Heart right ventricle (tissue), 16 donors: ENCODE data around the gene KLK12. TPM values are rescaled to one million over a fixed set of nuclear protein-coding genes. Genes with fewer than 3 reads are reported as not detected.

Source experiments
- ATAC-seq, 8 donors: fragments of 200-7000 bp; cut with Tn5 transposase; one replicate each; pipeline ENCODE4 v1.9.1; 2020; ENCODE audit warnings: mild to moderate bottlenecking in 8 of 8, moderate library complexity in 8 of 8, moderate number of reproducible peaks in 1 of 8
- DNase-seq, 2 donors: peaks; one replicate each; pipeline ENCODE4 v3.0.0-alpha.2; 2020
- H3K27ac ChIP-seq, 10 donors: fragments of 200-600 bp; sonication (generic) in 2 of 10; one replicate each; pipeline versions ENCODE4 v1.5.0 to v1.8.0; 2020 to 2022; ENCODE audit warnings: mild to moderate bottlenecking in 3 of 10
- H3K27me3 ChIP-seq, 7 donors: fragments of 200-600 bp; one replicate each; pipeline ENCODE4 v1.8.0; 2021 to 2022; ENCODE audit warnings: mild to moderate bottlenecking in 2 of 7
- H3K36me3 ChIP-seq, 9 donors: fragments of 200-600 bp; sonication (generic) in 1 of 9; one replicate each; pipeline versions ENCODE4 v1.5.0 to v1.8.0; 2020 to 2022; ENCODE audit warnings: mild to moderate bottlenecking in 2 of 9
- H3K4me1 ChIP-seq, 9 donors: fragments of 200-600 bp; sonication (generic) in 1 of 9; one replicate each; pipeline versions ENCODE4 v1.5.0 to v1.8.0; 2020 to 2022; ENCODE audit warnings: mild to moderate bottlenecking in 4 of 9
- H3K4me3 ChIP-seq, 10 donors: fragments of 200-600 bp; sonication (generic) in 2 of 10; one replicate each; pipeline versions ENCODE4 v1.5.0 to v1.8.0; 2020 to 2022; ENCODE audit warnings: mild to moderate bottlenecking in 7 of 10, moderate library complexity in 2 of 10
- H3K9me3 ChIP-seq, 11 donors: fragments of 200-600 bp in 10 of 11; sonication (generic) in 2 of 11; one replicate each; pipeline versions ENCODE4 v1.5.0 to v1.8.0; 2013 to 2022; ENCODE audit warnings: mild to moderate bottlenecking in 2 of 11, control low read depth in 1 of 11, moderate library complexity in 1 of 11
- WGBS, 2 donors: extraction: QIAGEN DNeasy Blood & Tissue Kit; methylation state at CpG; one replicate each; pipeline ENCODE4 v1.1.7; 2013; ENCODE audit warnings: inconsistent platforms in 1 of 2; 5-methylcytosine and 5-hydroxymethylcytosine counted together
- intact Hi-C, 10 donors: fragments of 100-400 bp; cut with DNase I; formaldehyde crosslinking; loops; one replicate each; pipeline versions ENCODE4 v1.11.1 to v1.14.2; 2022
- polyA plus RNA-seq, 2 donors: library from polyadenylated mRNA; stranded (reverse); fragments of 200-250 nt; gene quantifications; one replicate each; pipeline ENCODE4 v1.2.3, GENCODE V29; 2013
- total RNA-seq, 10 donors: library from RNA; stranded (reverse); fragmentation: NEBNext Ultra II Directional in 3 of 10; extraction: Animal tissue kit (Norgen Biotek cat#: 25700) in 3 of 10; gene quantifications; one replicate each; pipeline versions ENCODE4 v1.2.1 to v1.2.4, GENCODE V29; 2021 to 2023
- TF ChIP-seq, protein P1 (sequence below), 9 donors: fragments of 200-600 bp; sonication (generic) in 2 of 9; IDR thresholded peaks; one replicate each; pipeline versions ENCODE4 v1.5.0 to v1.8.0; 2021 to 2022; ENCODE audit warnings: antibody characterized with exemption in 9 of 9, mild to moderate bottlenecking in 5 of 9, moderate library complexity in 1 of 9
- donor health status: Arrhythmogenic right ventricular cardiomyopathy.
- donor health status: ischemic (EF 13 %, LVEDD 7.1; RV severe dilation, severe dysfunction).
- donor health status: healthy with polysubstance abuse.
- donor health status: DM: no; HTN: yes; CAD: no.
- donor health status: DM: no; HTN: no; CAD: no.
- donor health status: ischemic (EF 25% LVEDD 6.9; RV normal size, moderate dysfunction).
- donor health status: ischemic (EF 25% LVEDD 5.7; RV mildly dilated, moderate dysfunction).
- donor health status: healthy.
- donor health status: DM: yes; HTN: yes; CAD: no.
- donor health status: Ischemic cardiomyopathy.
- donor health status: ischemic (EF 35%, LVEDD 5.7; RV mildly dilated, moderate dysfunction).
- donor health status: nonischemic (EF 11% LVEDD 7.7; RV severe dilation, severe dysfunction).
- donor health status: DM: yes; HTN: yes; CAD: no.
- donor health status: PGD.
- donor health status: ischemic (EF 29% LVEDD 5.4; RV normal size, mild dysfunction).
- donor health status: nonischemic (EF 23%, LVEDD 6.1; RV moderate dilation, normal function).

Gene KLK12
- total and polyA plus RNA-seq, 12 donors, result not detected

DNA sequence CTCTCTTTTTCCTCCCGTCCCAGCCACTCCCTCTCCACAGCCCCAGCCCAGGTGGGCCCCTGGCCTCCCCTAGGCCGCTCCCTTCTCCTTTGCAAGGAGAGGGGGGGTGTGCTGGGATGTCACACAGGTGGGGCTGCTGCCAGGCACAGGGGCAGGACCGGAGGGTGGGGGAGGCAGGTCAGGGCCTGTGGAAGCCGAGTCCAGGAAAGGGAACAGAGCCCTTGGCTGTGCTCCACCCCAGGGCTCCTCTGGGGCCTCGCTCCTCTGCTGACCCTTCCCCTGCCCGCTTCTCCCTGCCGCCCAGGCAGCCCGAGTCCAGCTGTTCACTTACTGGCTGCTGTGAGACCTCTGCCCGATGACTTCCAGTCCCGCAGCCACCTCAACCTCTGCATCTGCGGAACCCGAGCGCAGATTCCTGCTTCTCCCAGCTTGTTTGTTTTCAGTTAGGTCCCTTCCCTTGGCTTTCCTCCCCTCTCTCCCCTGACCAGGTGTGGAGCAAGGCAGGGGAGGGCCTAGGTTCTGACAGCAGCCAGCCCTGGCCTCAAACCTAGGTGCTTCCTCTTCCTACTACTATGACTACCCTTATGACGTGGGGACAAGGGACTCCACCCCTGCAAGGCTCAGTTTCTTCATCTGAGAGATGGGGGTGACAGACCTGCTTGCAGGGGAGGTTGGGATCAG lies 7.5 kb downstream of the KLK12 start:
- Histone ChIP-seq H3K27ac (no peak overlapping the region), H3K27me3 (peaks cover 0 to 86% (median 43%) of the 10 kb centered on the region in 7 donors), H3K4me3 (peak overlapping the region in 2 of 10 donors; percentile 38 to 41), H3K4me1 (peaks cover 0 to 16% (median 0%) of the 10 kb centered on the region in 9 donors), H3K36me3 (no peaks in the 10 kb centered on the region), H3K9me3 (no peaks in the 10 kb centered on the region)
- intact Hi-C loops, result loop anchor here in 3 of 10 donors (5.0 to 10.0 kb wide), 4 partner anchors 55 to 148 kb away; partner anchors contain the start of gene KLK14 (in 1 of the 3)
- TF ChIP-seq, protein P1, sequence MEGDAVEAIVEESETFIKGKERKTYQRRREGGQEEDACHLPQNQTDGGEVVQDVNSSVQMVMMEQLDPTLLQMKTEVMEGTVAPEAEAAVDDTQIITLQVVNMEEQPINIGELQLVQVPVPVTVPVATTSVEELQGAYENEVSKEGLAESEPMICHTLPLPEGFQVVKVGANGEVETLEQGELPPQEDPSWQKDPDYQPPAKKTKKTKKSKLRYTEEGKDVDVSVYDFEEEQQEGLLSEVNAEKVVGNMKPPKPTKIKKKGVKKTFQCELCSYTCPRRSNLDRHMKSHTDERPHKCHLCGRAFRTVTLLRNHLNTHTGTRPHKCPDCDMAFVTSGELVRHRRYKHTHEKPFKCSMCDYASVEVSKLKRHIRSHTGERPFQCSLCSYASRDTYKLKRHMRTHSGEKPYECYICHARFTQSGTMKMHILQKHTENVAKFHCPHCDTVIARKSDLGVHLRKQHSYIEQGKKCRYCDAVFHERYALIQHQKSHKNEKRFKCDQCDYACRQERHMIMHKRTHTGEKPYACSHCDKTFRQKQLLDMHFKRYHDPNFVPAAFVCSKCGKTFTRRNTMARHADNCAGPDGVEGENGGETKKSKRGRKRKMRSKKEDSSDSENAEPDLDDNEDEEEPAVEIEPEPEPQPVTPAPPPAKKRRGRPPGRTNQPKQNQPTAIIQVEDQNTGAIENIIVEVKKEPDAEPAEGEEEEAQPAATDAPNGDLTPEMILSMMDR (IDR thresholded peaks at IDR 0.05), result no peak
- no peak for ATAC-seq
- WGBS, 2 donors, result 41 to 42% methylated on average over 14 of the region's 14 CpGs
- DNase-seq, result no peak

DNA sequence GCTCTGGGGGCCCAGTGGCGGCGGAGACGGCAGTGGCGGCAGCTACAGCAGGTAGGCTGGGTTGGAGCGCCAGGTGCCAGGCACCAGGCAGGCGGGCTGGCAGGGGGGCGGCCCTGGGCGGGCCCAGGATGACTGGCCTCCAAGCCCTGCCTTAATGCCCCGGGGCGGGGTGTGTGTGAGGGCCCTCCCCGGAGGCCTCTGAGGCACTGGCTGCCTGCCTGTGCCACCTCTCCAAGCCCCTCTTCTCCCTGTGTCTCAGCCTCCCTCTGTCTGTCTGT lies 8.3 kb downstream of the KLK12 start, which contains the start of gene KLK11:
Gene KLK11, minus strand, starts transcription at position 63 of the 278 bp plus-strand sequence. CDS start 985 bp downstream, outside the sequence.
- intact Hi-C loops, result loop anchor here in 3 of 10 donors (5.0 to 10.0 kb wide), 4 partner anchors 56 to 148 kb away; partner anchors contain the start of gene KLK14 (in 1 of the 3)
- TF ChIP-seq, protein P1 (IDR thresholded peaks at IDR 0.05), result no peak
- ATAC-seq (peak in 2 of 8 donors; percentile 32 to 41), DNase-seq (no peak)
- H3K4me1 ChIP-seq, result peaks cover 0 to 16% (median 0%) of the 10 kb centered on the region in 9 donors
- H3K4me3 ChIP-seq, result peak within 1 kb of the TSS in 6 of 10 donors; percentile 7 to 41 (median 13)
- 73 to 79% methylated on average over 7 to 11 of the region's 11 CpGs for WGBS, 2 donors
- H3K27ac ChIP-seq, result peak within 1 kb of the TSS in 3 of 10 donors; percentile 23 to 44 (median 42)
- H3K27me3 ChIP-seq, result peaks cover 0 to 80% (median 43%) of the 10 kb centered on the region in 7 donors
- no peaks in the 10 kb centered on the region for H3K36me3 ChIP-seq
- H3K9me3 ChIP-seq, result no peaks in the 10 kb centered on the region

DNA sequence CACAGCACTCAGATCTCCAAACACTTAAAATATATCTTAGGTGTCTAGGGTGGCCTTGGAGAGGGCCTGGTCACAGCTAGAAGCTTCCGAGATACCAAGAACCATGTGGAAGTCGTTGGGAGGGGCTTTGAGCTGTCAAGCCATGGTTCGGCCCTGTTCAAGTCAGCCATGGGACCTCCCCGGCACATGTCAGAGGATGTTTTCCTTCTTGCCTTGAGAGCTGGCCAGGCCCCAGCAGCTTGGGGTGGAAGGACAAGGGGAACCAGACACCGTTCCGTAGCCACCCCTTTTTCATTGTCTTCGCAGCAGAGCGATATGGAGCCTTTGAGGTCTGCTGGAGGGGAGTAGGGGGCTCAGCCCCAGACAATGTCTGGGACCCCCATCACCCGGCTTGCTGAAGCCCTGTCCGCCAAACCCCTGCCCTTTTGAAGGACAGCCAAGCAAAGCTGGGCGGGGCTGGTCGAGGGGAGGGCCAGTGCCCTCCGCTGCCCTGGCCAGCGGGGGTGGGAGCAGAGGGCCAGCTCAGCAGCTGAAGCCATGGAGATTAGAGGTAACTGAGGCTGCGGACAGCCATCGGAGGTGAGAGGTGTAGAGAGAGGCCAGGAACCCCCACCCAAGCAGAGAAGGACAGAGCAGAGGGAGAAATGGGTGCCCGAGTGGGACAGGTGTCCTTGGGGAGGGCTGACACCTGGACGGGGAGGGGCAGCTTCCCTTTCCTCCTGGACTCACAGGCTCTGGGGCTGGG lies 8.8 kb downstream of the KLK12 start:
- TF ChIP-seq, protein P1 (IDR thresholded peaks at IDR 0.05), result no peak
- 40 to 49% methylated on average over 18 of the region's 18 CpGs for WGBS, 2 donors
- Histone ChIP-seq H3K27ac (peak overlapping the region in 3 of 10 donors; percentile 23 to 44 (median 42)), H3K4me3 (peak overlapping the region in 6 of 10 donors; percentile 7 to 41 (median 13)), H3K27me3 (peaks cover 0 to 79% (median 43%) of the 10 kb centered on the region in 7 donors), H3K9me3 (no peaks in the 10 kb centered on the region), H3K4me1 (peaks cover 0 to 16% (median 0%) of the 10 kb centered on the region in 9 donors), H3K36me3 (no peaks in the 10 kb centered on the region)
- no peak for DNase-seq
- peak in 7 of 8 donors; percentile 14 to 63 (median 31) for ATAC-seq
- intact Hi-C loops, result loop anchor here in 3 of 10 donors (5.0 to 10.0 kb wide), 4 partner anchors 56 to 149 kb away; partner anchors contain the start of gene KLK14 (in 1 of the 3)

DNA sequence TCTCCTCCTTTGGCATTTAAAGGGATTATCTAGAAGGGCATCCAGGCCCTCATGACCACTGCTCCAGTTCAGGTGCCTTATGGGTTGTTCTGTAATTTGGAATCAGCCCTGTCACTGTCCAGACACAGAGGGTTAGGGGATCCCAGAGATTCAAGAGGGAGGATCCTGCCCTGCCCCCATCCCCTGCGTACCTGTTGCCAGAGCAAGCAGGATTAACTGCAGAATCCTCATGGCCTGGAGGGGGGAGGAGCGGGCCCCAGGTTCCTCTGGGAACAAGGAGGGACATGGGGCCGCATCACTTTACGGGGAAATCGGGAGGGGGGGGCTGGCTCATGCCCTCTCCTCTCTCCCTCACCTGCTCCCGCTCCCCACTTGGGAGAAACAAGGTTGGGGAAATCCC lies 9.4 kb downstream of the KLK12 start:
- Histone ChIP-seq H3K27me3 (peaks cover 0 to 74% (median 44%) of the 10 kb centered on the region in 7 donors), H3K36me3 (no peaks in the 10 kb centered on the region), H3K27ac (peak overlapping the region in 1 of 10 donors; percentile 44), H3K4me3 (no peak overlapping the region), H3K4me1 (peaks cover 0 to 16% (median 0%) of the 10 kb centered on the region in 9 donors), H3K9me3 (no peaks in the 10 kb centered on the region)
- DNase-seq (no peak), ATAC-seq (no peak)
- intact Hi-C loops, result loop anchor here in 3 of 10 donors (5.0 to 10.0 kb wide), 4 partner anchors 57 to 149 kb away; partner anchors contain the start of gene KLK14 (in 1 of the 3)
- TF ChIP-seq, protein P1 (IDR thresholded peaks at IDR 0.05), result no peak
- WGBS, 2 donors, result 72 to 80% methylated on average over 6 of the region's 6 CpGs
